ENCODE measurements around the gene ORM2. TPM values are rescaled to one million over a fixed set of nuclear protein-coding genes. Genes with fewer than 3 reads are reported as not detected.

The ORM2 gene
- total and polyA plus RNA-seq, 7 experiments from 2014 or later: not detected

DNA sequence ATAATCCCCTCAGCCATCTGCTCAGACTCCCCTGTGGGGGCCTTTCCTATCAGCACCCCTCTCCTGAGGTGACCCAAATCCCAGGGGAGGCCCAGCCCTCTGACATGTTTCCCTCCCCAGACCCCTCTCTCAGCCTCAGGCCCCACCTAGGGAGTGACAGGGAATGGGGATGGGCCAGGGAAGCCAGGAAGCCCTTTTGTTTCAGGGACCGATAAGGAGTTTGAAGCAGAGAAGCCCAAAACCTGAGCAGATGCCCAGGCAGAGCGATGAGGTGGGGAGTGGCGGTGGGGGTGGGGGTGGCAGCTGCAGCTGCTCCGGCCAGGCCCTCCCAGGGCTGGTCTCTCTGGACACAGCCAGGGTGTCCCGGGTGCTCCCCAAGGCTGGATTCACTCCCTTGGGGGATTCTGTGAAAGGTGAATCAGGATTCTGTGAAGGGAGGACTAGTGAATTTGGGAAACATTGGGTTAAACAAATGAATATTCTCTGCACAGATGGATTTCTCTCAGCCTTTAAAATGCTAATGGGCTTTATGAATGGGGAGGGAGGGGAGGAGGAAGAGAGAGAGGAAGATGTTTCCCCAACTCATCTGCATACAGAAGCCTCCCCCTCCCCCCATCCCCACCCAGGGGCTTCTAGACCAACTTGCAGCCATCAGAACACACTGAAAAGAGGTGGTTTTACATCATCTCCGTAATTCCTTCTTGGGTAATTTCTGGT is 40.7 kb downstream of the ORM2 start:
- peaks cover 94 to 97% of the 10 kb centered on the region in 2 donors for H3K4me1 ChIP-seq (ENCODE audit: control insufficient read depth in 2 of 2, insufficient read depth in 2 of 2, low read length in 2 of 2)
- ChIA-PET POLR2A (interaction anchor here (2.0 to 33.8 kb wide), 3 partner anchors 21 to 217 kb away, joined by 8 to 978 read pairs (median 17); partner anchors contain the start of genes AKNA and ATP6V1G1), CTCF (interaction anchor here (0.9 to 1.8 kb wide), 5 partner anchors 19 to 286 kb away, joined by 3 to 5 read pairs (median 3); no protein-coding TSS in a partner anchor)
- Mint-ChIP-seq H3K27me3 (no peaks in the 10 kb centered on the region), H3K4me3 (peak overlapping the region in 6 of 10 donors; percentile 43 to 98 (median 82)), H3K27ac (peak overlapping the region; percentile 80 to 96 (median 85)), H3K4me1 (peaks cover 63 to 100% (median 85%) of the 10 kb centered on the region in 7 donors), H3K9me3 (no peaks in the 10 kb centered on the region), H3K36me3 (peaks cover 9 to 63% (median 41%) of the 10 kb centered on the region in 5 donors)
- peak overlapping the region; percentile 70 for H3K27ac ChIP-seq (ENCODE audit: low read depth, low read length)
- H3K27me3 ChIP-seq (ENCODE audit: control insufficient read depth in 2 of 2, insufficient read depth in 2 of 2, low read length in 2 of 2): no peaks in the 10 kb centered on the region
- ATAC-seq: no peak
- no peak for DNase-seq
- intact Hi-C loops (cut with micrococcal nuclease): no loop called here
- H3K36me3 ChIP-seq (ENCODE audit: control insufficient read depth in 2 of 3, insufficient read depth in 3 of 3, low read length in 3 of 3): peaks cover 18 to 50% (median 31%) of the 10 kb centered on the region in 3 experiments
- no peak overlapping the region for H3K4me3 ChIP-seq (ENCODE audit: low read length)
- H3K9me3 ChIP-seq (ENCODE audit: control insufficient read depth in 2 of 3, low read length in 3 of 3): no peaks in the 10 kb centered on the region

DNA sequence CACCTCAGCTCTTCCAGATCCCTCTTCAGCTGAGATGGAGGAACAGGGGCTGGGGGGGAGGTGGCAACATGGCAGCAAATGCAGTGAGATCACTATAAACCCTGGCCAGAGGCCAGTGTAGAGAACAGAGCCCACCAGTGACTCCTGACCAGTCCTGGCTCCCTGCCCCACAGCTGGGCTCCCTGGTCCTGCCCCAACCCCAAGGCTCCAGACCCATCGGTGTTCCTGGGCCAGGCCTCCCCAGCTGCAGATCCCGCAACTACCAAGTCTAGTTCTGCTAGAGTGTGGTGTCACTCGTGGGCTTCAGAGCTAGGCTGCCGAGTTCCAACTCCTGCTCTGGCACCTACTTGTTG is 41.3 kb downstream of the ORM2 start:
- Histone ChIP-seq H3K4me1 (ENCODE audit: control insufficient read depth in 2 of 2, insufficient read depth in 2 of 2, low read length in 2 of 2) (peaks cover 94% of the 10 kb centered on the region in 2 donors), H3K9me3 (ENCODE audit: control insufficient read depth in 2 of 3, low read length in 3 of 3) (no peaks in the 10 kb centered on the region), H3K27me3 (ENCODE audit: control insufficient read depth in 2 of 2, insufficient read depth in 2 of 2, low read length in 2 of 2) (no peaks in the 10 kb centered on the region), H3K36me3 (ENCODE audit: control insufficient read depth in 2 of 3, insufficient read depth in 3 of 3, low read length in 3 of 3) (peaks cover 19 to 50% (median 27%) of the 10 kb centered on the region in 3 experiments), H3K4me3 (ENCODE audit: low read length) (peak overlapping the region; percentile 51), H3K27ac (ENCODE audit: low read depth, low read length) (peak overlapping the region; percentile 70)
- Mint-ChIP-seq H3K9me3 (no peaks in the 10 kb centered on the region), H3K4me1 (peaks cover 67 to 100% (median 86%) of the 10 kb centered on the region in 7 donors), H3K4me3 (peak overlapping the region; percentile 7 to 98 (median 86)), H3K27me3 (no peaks in the 10 kb centered on the region), H3K27ac (peak overlapping the region; percentile 53 to 97 (median 85)), H3K36me3 (peaks cover 9 to 64% (median 45%) of the 10 kb centered on the region in 5 donors)
- intact Hi-C loops (cut with micrococcal nuclease): no loop called here
- DNase-seq (no peak), ATAC-seq (no peak)
- CTCF ChIA-PET: interaction anchor here (0.9 to 1.8 kb wide), 4 partner anchors 19 to 285 kb away, joined by 3 to 5 read pairs (median 3); no protein-coding TSS in a partner anchor
- POLR2A ChIA-PET: interaction anchor here (0.8 to 33.8 kb wide), 4 partner anchors 20 to 216 kb away, joined by 3 to 978 read pairs (median 12); partner anchors contain the start of genes AKNA and ATP6V1G1

DNA sequence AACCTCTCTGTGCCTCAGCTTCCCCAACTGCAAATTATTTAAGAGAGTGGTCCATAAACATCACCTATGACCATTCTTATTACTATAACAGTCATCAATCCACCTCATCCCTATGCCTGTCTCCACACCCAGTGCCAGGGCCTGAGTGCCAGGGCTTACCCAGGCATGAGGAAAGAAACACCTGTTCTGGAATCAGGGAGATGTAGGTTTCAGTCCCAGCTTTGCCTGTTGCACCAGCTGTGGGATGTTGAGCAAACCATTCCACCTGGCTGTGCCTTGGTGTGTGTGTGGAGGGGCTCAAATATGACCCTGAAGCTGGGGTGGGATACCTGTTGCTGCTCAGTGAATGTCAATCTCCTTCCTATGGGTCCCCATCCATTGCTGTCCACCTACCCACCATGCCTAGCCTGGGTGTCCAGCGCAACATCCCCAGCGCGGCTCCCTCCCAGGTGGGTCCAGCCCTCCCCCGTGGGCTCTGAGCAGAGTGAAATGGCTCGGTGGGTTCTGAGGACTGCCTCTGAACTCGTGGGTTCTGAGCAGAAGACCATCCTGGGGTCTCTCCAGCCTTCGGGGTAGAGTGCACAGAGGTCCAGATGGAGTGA is 41.8 kb downstream of the ORM2 start:
- Histone ChIP-seq H3K4me1 (ENCODE audit: control insufficient read depth in 2 of 2, insufficient read depth in 2 of 2, low read length in 2 of 2) (peaks cover 92% of the 10 kb centered on the region in 2 donors), H3K27ac (ENCODE audit: low read depth, low read length) (peak overlapping the region; percentile 70), H3K36me3 (ENCODE audit: control insufficient read depth in 2 of 3, insufficient read depth in 3 of 3, low read length in 3 of 3) (peaks cover 19 to 53% (median 25%) of the 10 kb centered on the region in 3 experiments), H3K9me3 (ENCODE audit: control insufficient read depth in 2 of 3, low read length in 3 of 3) (no peaks in the 10 kb centered on the region), H3K27me3 (ENCODE audit: control insufficient read depth in 2 of 2, insufficient read depth in 2 of 2, low read length in 2 of 2) (no peaks in the 10 kb centered on the region), H3K4me3 (ENCODE audit: low read length) (peak overlapping the region; percentile 51)
- peaks cover 62 to 97% (median 84%) of the 10 kb centered on the region in 7 donors for H3K4me1 Mint-ChIP-seq
- H3K36me3 Mint-ChIP-seq: peaks cover 6 to 61% (median 41%) of the 10 kb centered on the region in 5 donors
- peak overlapping the region; percentile 81 to 100 (median 93) for H3K27ac Mint-ChIP-seq
- H3K9me3 Mint-ChIP-seq: no peaks in the 10 kb centered on the region
- DNase-seq (no peak), ATAC-seq (no peak)
- POLR2A ChIA-PET: interaction anchor here (0.7 to 33.8 kb wide), 8 partner anchors 9 to 216 kb away, joined by 3 to 978 read pairs (median 4); partner anchors contain the start of genes AKNA and ATP6V1G1
- peak overlapping the region; percentile 79 to 98 (median 86) for H3K4me3 Mint-ChIP-seq
- intact Hi-C loops (cut with micrococcal nuclease): no loop called here
- CTCF ChIA-PET: interaction anchor here (0.9 to 3.3 kb wide), 6 partner anchors 13 to 285 kb away, joined by 3 to 54 read pairs (median 3); partner anchors contain the start of gene AKNA
- H3K27me3 Mint-ChIP-seq: no peaks in the 10 kb centered on the region

- Histone ChIP-seq H3K36me3 (ENCODE audit: control insufficient read depth in 2 of 3, insufficient read depth in 3 of 3, low read length in 3 of 3) (peaks cover 23 to 58% (median 29%) of the 10 kb centered on the region in 3 experiments), H3K4me1 (ENCODE audit: control insufficient read depth in 2 of 2, insufficient read depth in 2 of 2, low read length in 2 of 2) (peaks cover 92% of the 10 kb centered on the region in 2 donors), H3K4me3 (ENCODE audit: low read length) (peak overlapping the region; percentile 51), H3K9me3 (ENCODE audit: control insufficient read depth in 2 of 3, low read length in 3 of 3) (no peaks in the 10 kb centered on the region), H3K27ac (ENCODE audit: low read depth, low read length) (peak overlapping the region; percentile 70), H3K27me3 (ENCODE audit: control insufficient read depth in 2 of 2, insufficient read depth in 2 of 2, low read length in 2 of 2) (no peaks in the 10 kb centered on the region)
- Mint-ChIP-seq H3K36me3 (peaks cover 6 to 61% (median 40%) of the 10 kb centered on the region in 5 donors), H3K4me3 (peak overlapping the region; percentile 79 to 98 (median 86)), H3K4me1 (peaks cover 54 to 97% (median 84%) of the 10 kb centered on the region in 7 donors), H3K9me3 (no peaks in the 10 kb centered on the region), H3K27me3 (no peaks in the 10 kb centered on the region), H3K27ac (peak overlapping the region; percentile 81 to 100 (median 93))
- DNase-seq (peak in 6 of 9 donors; percentile 39 to 58 (median 54)), ATAC-seq (peak; percentile 50)
- ChIA-PET CTCF (interaction anchor here (0.6 to 3.3 kb wide), 12 partner anchors 8 to 279 kb away, joined by 3 to 54 read pairs (median 4); partner anchors contain the start of gene AKNA), POLR2A (interaction anchor here (0.7 to 33.8 kb wide), 13 partner anchors 9 to 237 kb away, joined by 3 to 978 read pairs (median 4); partner anchors contain the start of genes AKNA and ATP6V1G1)
- intact Hi-C loops (cut with micrococcal nuclease): loop anchor here in 1 of 2 donors (1.0 kb wide), 1 partner anchor 9 kb away; no protein-coding TSS in a partner anchor
Measured at GRCh38 chr9:114371973-114372917, 42.6 kb downstream of the ORM2 start.

DNA sequence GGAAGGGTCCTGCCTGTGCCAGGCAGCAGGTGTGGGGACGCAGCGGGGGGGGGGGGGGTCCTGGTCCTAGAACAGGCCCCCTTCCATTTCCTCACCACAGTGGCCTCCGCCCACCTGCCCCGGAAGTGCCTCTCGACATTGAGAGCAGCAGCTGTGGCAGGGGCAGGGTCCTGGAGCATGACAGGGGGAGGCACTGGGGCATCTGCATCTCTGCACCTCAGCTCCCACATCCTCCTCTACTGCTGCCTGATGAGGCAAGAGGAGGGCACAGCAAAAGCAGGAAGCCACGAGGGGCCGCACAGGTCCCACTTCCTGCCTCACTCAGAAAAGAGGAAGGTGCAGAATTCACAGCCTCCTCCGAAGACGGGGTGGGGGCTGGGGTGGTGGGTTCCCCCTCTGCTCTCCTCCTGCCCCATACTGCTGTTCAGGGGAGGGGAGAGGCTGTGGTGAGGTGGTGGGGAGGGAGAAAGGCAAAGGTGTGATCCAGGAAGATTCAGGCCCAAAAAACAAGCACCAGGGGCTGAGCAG is 43.3 kb downstream of the ORM2 start:
- peak; percentile 91 for ATAC-seq
- peak overlapping the region; percentile 70 for H3K27ac ChIP-seq (ENCODE audit: low read depth, low read length)
- peaks cover 58 to 97% (median 85%) of the 10 kb centered on the region in 7 donors for H3K4me1 Mint-ChIP-seq
- POLR2A ChIA-PET: interaction anchor here (0.7 to 33.8 kb wide), 8 partner anchors 10 to 280 kb away, joined by 3 to 978 read pairs (median 7); partner anchors contain the start of genes AKNA and ATP6V1G1
- peaks cover 25 to 58% (median 29%) of the 10 kb centered on the region in 3 experiments for H3K36me3 ChIP-seq (ENCODE audit: control insufficient read depth in 2 of 3, insufficient read depth in 3 of 3, low read length in 3 of 3)
- H3K4me3 Mint-ChIP-seq: peak overlapping the region; percentile 79 to 98 (median 86)
- H3K27ac Mint-ChIP-seq: peak overlapping the region; percentile 81 to 100 (median 93)
- peaks cover 9 to 63% (median 46%) of the 10 kb centered on the region in 5 donors for H3K36me3 Mint-ChIP-seq
- H3K9me3 Mint-ChIP-seq: no peaks in the 10 kb centered on the region
- peak overlapping the region; percentile 51 for H3K4me3 ChIP-seq (ENCODE audit: low read length)
- peak; percentile 50 to 93 (median 90) for DNase-seq
- H3K27me3 Mint-ChIP-seq: no peaks in the 10 kb centered on the region
- intact Hi-C loops (cut with micrococcal nuclease): loop anchor here (1.0 kb wide), 5 partner anchors 10 to 34 kb away; no protein-coding TSS in a partner anchor
- no peaks in the 10 kb centered on the region for H3K9me3 ChIP-seq (ENCODE audit: control insufficient read depth in 2 of 3, low read length in 3 of 3)
- peaks cover 92% of the 10 kb centered on the region in 2 donors for H3K4me1 ChIP-seq (ENCODE audit: control insufficient read depth in 2 of 2, insufficient read depth in 2 of 2, low read length in 2 of 2)
- H3K27me3 ChIP-seq (ENCODE audit: control insufficient read depth in 2 of 2, insufficient read depth in 2 of 2, low read length in 2 of 2): no peaks in the 10 kb centered on the region
- CTCF ChIA-PET: interaction anchor here (0.6 to 3.3 kb wide), 8 partner anchors 9 to 278 kb away, joined by 3 to 54 read pairs (median 4); partner anchors contain the start of gene AKNA

Measured in naive thymus-derived CD4-positive, alpha-beta T cell (primary cell).